ENCODE data around the gene SSTR5.

SSTR5 gene

GRCh38 chr16:1079786-1080525, 7.4 kb downstream of the SSTR5 start:
- no peaks in the 10 kb centered on the region for H3K79me1 ChIP-seq (ENCODE audit: low read length)
- no peak overlapping the region for H4K8ac ChIP-seq (ENCODE audit: low read depth, low read length)
- H2AFZ ChIP-seq (ENCODE audit: insufficient read depth, low read length, poor library complexity), result no peak overlapping the region
- no peak overlapping the region for H4K91ac ChIP-seq (ENCODE audit: low read depth, low read length)
- no peak overlapping the region for H3K14ac ChIP-seq (ENCODE audit: low read length)
- no peak overlapping the region for H3K27ac ChIP-seq (ENCODE audit: low read depth, low read length)
- H3K9ac ChIP-seq (ENCODE audit: low read length), result no peak overlapping the region
- H3K4me3 ChIP-seq (ENCODE audit: low read depth, low read length), result no peak overlapping the region
- H3K36me3 ChIP-seq (ENCODE audit: control insufficient read depth in 1 of 2, insufficient read depth in 2 of 2, low read length in 2 of 2), result no peaks in the 10 kb centered on the region
- no peak for DNase-seq
- H3K4me1 ChIP-seq (ENCODE audit: control insufficient read depth in 1 of 2, insufficient read depth in 2 of 2, low read length in 2 of 2), result no peaks in the 10 kb centered on the region
- H4K12ac ChIP-seq (ENCODE audit: low read depth, low read length), result no peak overlapping the region
- WGBS (ENCODE audit: extremely low coverage, insufficient coverage, insufficient read length), result no CpG with 5 or more reads among the region's 45 CpGs
- no peak overlapping the region for H3K18ac ChIP-seq (ENCODE audit: low read length)
- no peaks in the 10 kb centered on the region for H3K79me2 ChIP-seq (ENCODE audit: control insufficient read depth, insufficient read depth, low read length, poor library complexity)
- H3K9me3 ChIP-seq (ENCODE audit: insufficient read depth, low read depth, low read length), result peaks cover 10% of the 10 kb centered on the region
- H2BK5ac ChIP-seq (ENCODE audit: low read depth, low read length, poor library complexity), result no peak overlapping the region
- H3K27me3 ChIP-seq (ENCODE audit: insufficient read depth, low read length), result no peaks in the 10 kb centered on the region
- H3K4ac ChIP-seq (ENCODE audit: low read depth, low read length), result no peak overlapping the region
- no peak overlapping the region for H2AK5ac ChIP-seq (ENCODE audit: low read length)
- no peak overlapping the region for H2BK120ac ChIP-seq (ENCODE audit: insufficient read depth, low read length, poor library complexity)
- H3K4me2 ChIP-seq (ENCODE audit: low read length), result no peak overlapping the region
- H2BK12ac ChIP-seq (ENCODE audit: low read length), result no peak overlapping the region
- H3K23ac ChIP-seq (ENCODE audit: low read length), result no peak overlapping the region

DNA sequence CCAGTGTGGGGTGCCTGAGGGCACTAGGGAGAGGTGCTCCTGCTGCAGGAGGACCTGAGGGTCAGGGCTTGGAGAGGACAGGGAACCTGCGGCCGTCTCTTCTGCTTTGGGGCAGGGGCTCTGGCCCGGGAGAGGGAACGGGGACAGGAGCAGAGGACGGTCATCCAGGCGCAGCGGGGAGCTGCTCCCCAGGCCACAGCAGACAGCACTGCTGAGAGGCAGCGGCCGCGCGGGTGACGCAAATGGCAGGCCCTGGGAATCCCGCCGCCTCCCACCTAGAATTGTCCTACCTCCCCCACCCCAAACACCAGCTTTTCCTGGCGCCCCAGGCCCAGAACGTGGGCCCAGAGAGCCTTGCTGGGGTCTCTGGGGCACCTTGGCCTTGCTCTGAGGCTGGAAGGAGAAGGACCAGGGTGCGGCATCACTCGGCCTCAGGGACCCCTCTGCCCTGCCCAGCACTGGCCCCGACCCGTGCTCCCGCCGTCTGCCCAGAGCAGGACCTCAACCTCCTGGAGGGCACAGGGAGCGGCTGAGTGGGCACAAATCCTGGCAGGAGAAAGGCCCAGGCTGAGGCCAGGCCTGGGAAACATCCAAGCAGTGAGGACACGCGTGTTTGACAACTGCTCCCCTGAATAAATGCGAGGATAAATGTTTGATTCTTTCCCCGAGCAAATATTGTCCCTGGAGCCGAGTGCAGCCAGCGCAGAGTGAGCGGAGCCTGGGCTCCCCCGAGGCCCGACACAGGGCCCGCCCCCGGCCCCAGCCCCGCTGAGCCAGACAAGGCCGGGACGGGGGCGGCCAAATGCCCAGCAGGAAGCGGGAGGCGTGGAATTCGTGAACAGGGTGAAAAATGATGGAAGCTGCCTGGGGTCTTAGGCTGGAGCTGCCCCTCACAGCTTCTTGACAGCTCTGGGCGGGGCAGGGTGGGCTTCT, 8.5 kb downstream of the SSTR5 start:
- Histone ChIP-seq H2BK5ac (ENCODE audit: low read depth, low read length, poor library complexity) (no peak overlapping the region), H3K79me1 (ENCODE audit: low read length) (no peaks in the 10 kb centered on the region), H3K23ac (ENCODE audit: low read length) (no peak overlapping the region), H3K27me3 (ENCODE audit: insufficient read depth, low read length) (no peaks in the 10 kb centered on the region), H4K12ac (ENCODE audit: low read depth, low read length) (no peak overlapping the region), H3K9ac (ENCODE audit: low read length) (no peak overlapping the region), H4K8ac (ENCODE audit: low read depth, low read length) (no peak overlapping the region), H3K14ac (ENCODE audit: low read length) (no peak overlapping the region), H3K9me3 (ENCODE audit: insufficient read depth, low read depth, low read length) (peaks cover 17% of the 10 kb centered on the region), H3K18ac (ENCODE audit: low read length) (no peak overlapping the region), H2BK12ac (ENCODE audit: low read length) (no peak overlapping the region), H4K91ac (ENCODE audit: low read depth, low read length) (no peak overlapping the region), H2AFZ (ENCODE audit: insufficient read depth, low read length, poor library complexity) (no peak overlapping the region), H3K27ac (ENCODE audit: low read depth, low read length) (no peak overlapping the region), H2BK120ac (ENCODE audit: insufficient read depth, low read length, poor library complexity) (no peak overlapping the region), H3K4me2 (ENCODE audit: low read length) (no peak overlapping the region), H3K4ac (ENCODE audit: low read depth, low read length) (no peak overlapping the region), H3K36me3 (ENCODE audit: control insufficient read depth in 1 of 2, insufficient read depth in 2 of 2, low read length in 2 of 2) (no peaks in the 10 kb centered on the region), H3K4me3 (ENCODE audit: low read depth, low read length) (no peak overlapping the region), H2AK5ac (ENCODE audit: low read length) (no peak overlapping the region), H3K79me2 (ENCODE audit: control insufficient read depth, insufficient read depth, low read length, poor library complexity) (no peaks in the 10 kb centered on the region), H3K4me1 (ENCODE audit: control insufficient read depth in 1 of 2, insufficient read depth in 2 of 2, low read length in 2 of 2) (no peaks in the 10 kb centered on the region)
- no peak for DNase-seq
- WGBS (ENCODE audit: extremely low coverage, insufficient coverage, insufficient read length), result no CpG with 5 or more reads among the region's 42 CpGs

- H2AFZ ChIP-seq (ENCODE audit: insufficient read depth, low read length, poor library complexity), result no peak overlapping the region
- H4K12ac ChIP-seq (ENCODE audit: low read depth, low read length), result no peak overlapping the region
- no peak overlapping the region for H3K18ac ChIP-seq (ENCODE audit: low read length)
- no peak overlapping the region for H2BK12ac ChIP-seq (ENCODE audit: low read length)
- no peaks in the 10 kb centered on the region for H3K4me1 ChIP-seq (ENCODE audit: control insufficient read depth in 1 of 2, insufficient read depth in 2 of 2, low read length in 2 of 2)
- no CpG with 5 or more reads among the region's 22 CpGs for WGBS (ENCODE audit: extremely low coverage, insufficient coverage, insufficient read length)
- no peak overlapping the region for H4K91ac ChIP-seq (ENCODE audit: low read depth, low read length)
- H3K9ac ChIP-seq (ENCODE audit: low read length), result no peak overlapping the region
- no peak overlapping the region for H3K14ac ChIP-seq (ENCODE audit: low read length)
- no peak overlapping the region for H2AK5ac ChIP-seq (ENCODE audit: low read length)
- no peak overlapping the region for H3K23ac ChIP-seq (ENCODE audit: low read length)
- H4K8ac ChIP-seq (ENCODE audit: low read depth, low read length), result no peak overlapping the region
- no peak overlapping the region for H2BK5ac ChIP-seq (ENCODE audit: low read depth, low read length, poor library complexity)
- no peaks in the 10 kb centered on the region for H3K27me3 ChIP-seq (ENCODE audit: insufficient read depth, low read length)
- no peak overlapping the region for H3K4ac ChIP-seq (ENCODE audit: low read depth, low read length)
- no peak overlapping the region for H2BK120ac ChIP-seq (ENCODE audit: insufficient read depth, low read length, poor library complexity)
- no peak overlapping the region for H3K27ac ChIP-seq (ENCODE audit: low read depth, low read length)
- no peak overlapping the region for H3K4me2 ChIP-seq (ENCODE audit: low read length)
- no peak for DNase-seq
- H3K9me3 ChIP-seq (ENCODE audit: insufficient read depth, low read depth, low read length), result peaks cover 18% of the 10 kb centered on the region
- H3K79me2 ChIP-seq (ENCODE audit: control insufficient read depth, insufficient read depth, low read length, poor library complexity), result no peaks in the 10 kb centered on the region
- no peaks in the 10 kb centered on the region for H3K36me3 ChIP-seq (ENCODE audit: control insufficient read depth in 1 of 2, insufficient read depth in 2 of 2, low read length in 2 of 2)
- no peaks in the 10 kb centered on the region for H3K79me1 ChIP-seq (ENCODE audit: low read length)
- H3K4me3 ChIP-seq (ENCODE audit: low read depth, low read length), result no peak overlapping the region
Measured at GRCh38 chr16:1081734-1082265, 9.3 kb downstream of the SSTR5 start.

- peaks cover 18% of the 10 kb centered on the region for H3K9me3 ChIP-seq (ENCODE audit: insufficient read depth, low read depth, low read length)
- H3K23ac ChIP-seq (ENCODE audit: low read length), result no peak overlapping the region
- H2AFZ ChIP-seq (ENCODE audit: insufficient read depth, low read length, poor library complexity), result no peak overlapping the region
- DNase-seq, result no peak
- H3K36me3 ChIP-seq (ENCODE audit: control insufficient read depth in 1 of 2, insufficient read depth in 2 of 2, low read length in 2 of 2), result no peaks in the 10 kb centered on the region
- H3K4me3 ChIP-seq (ENCODE audit: low read depth, low read length), result no peak overlapping the region
- WGBS (ENCODE audit: extremely low coverage, insufficient coverage, insufficient read length), result no CpG with 5 or more reads among the region's 21 CpGs
- no peaks in the 10 kb centered on the region for H3K4me1 ChIP-seq (ENCODE audit: control insufficient read depth in 1 of 2, insufficient read depth in 2 of 2, low read length in 2 of 2)
- H2BK120ac ChIP-seq (ENCODE audit: insufficient read depth, low read length, poor library complexity), result no peak overlapping the region
- no peak overlapping the region for H4K8ac ChIP-seq (ENCODE audit: low read depth, low read length)
- H3K9ac ChIP-seq (ENCODE audit: low read length), result no peak overlapping the region
- no peak overlapping the region for H3K14ac ChIP-seq (ENCODE audit: low read length)
- no peak overlapping the region for H2AK5ac ChIP-seq (ENCODE audit: low read length)
- no peak overlapping the region for H3K27ac ChIP-seq (ENCODE audit: low read depth, low read length)
- H2BK12ac ChIP-seq (ENCODE audit: low read length), result no peak overlapping the region
- no peak overlapping the region for H2BK5ac ChIP-seq (ENCODE audit: low read depth, low read length, poor library complexity)
- no peaks in the 10 kb centered on the region for H3K79me2 ChIP-seq (ENCODE audit: control insufficient read depth, insufficient read depth, low read length, poor library complexity)
- no peaks in the 10 kb centered on the region for H3K79me1 ChIP-seq (ENCODE audit: low read length)
- no peak overlapping the region for H4K91ac ChIP-seq (ENCODE audit: low read depth, low read length)
- no peak overlapping the region for H4K12ac ChIP-seq (ENCODE audit: low read depth, low read length)
- H3K4me2 ChIP-seq (ENCODE audit: low read length), result no peak overlapping the region
- H3K18ac ChIP-seq (ENCODE audit: low read length), result no peak overlapping the region
- no peaks in the 10 kb centered on the region for H3K27me3 ChIP-seq (ENCODE audit: insufficient read depth, low read length)
- no peak overlapping the region for H3K4ac ChIP-seq (ENCODE audit: low read depth, low read length)
Measured at GRCh38 chr16:1082266-1082951, 9.9 kb downstream of the SSTR5 start.
